Naive thymus-derived CD4-positive, alpha-beta T cell (primary cell): ENCODE results near the gene PFN3. TPM values are rescaled to one million over a fixed set of nuclear protein-coding genes. Genes with fewer than 3 reads are reported as not detected.

ENCODE experiments used
- ATAC-seq: fragments of 150-1000 bp; cut with Tn5 transposase; 2 replicates; pipeline ENCODE4 v1.10.0; 2021; ENCODE audit warnings: mild to moderate bottlenecking, moderate library complexity
- CTCF ChIA-PET: fragments of 350-600 bp; sonication (Branson Sonifier 250); formaldehyde crosslinking; loops from one replicate; lab custom pipeline; 2021; ENCODE audit warnings: antibody characterized with exemption; lab: Charles Lee
- POLR2A ChIA-PET: fragments of 350-600 bp; sonication (Branson Sonifier 250); formaldehyde crosslinking; loops from one replicate; lab custom pipeline; 2021; ENCODE audit warnings: antibody characterized with exemption, inconsistent platforms; lab: Charles Lee
- DNase-seq, 9 donors: peaks; one replicate each; pipeline versions ENCODE4 v3.0.0 to v3.0.0-alpha.2; 2020 to 2022; ENCODE audit warnings: mixed read lengths in 1 of 9
- H3K27ac ChIP-seq: one replicate; pipeline ENCODE4 v1.7.0; 2013; ENCODE audit warnings: mild to moderate bottlenecking, low read depth, low read length, moderate library complexity
- H3K27me3 ChIP-seq, 2 donors: one replicate each; pipeline ENCODE4 v1.7.0; 2013; ENCODE audit warnings: low read length in 2 of 2, mild to moderate bottlenecking in 2 of 2, moderate library complexity in 2 of 2; ENCODE audit not compliant: control insufficient read depth in 2 of 2, insufficient read depth in 2 of 2
- H3K36me3 ChIP-seq, 3 experiments: 1 replicate in 2 of 3; 2 replicates in 1 of 3; pipeline ENCODE4 v1.7.0; 2013; ENCODE audit warnings: low read length in 3 of 3, mild to moderate bottlenecking in 3 of 3, moderate library complexity in 1 of 3; ENCODE audit not compliant: insufficient read depth in 3 of 3, control insufficient read depth in 2 of 3
- H3K4me1 ChIP-seq, 2 donors: one replicate each; pipeline ENCODE4 v1.7.0; 2013; ENCODE audit warnings: low read length in 2 of 2, mild to moderate bottlenecking in 2 of 2, moderate library complexity in 1 of 2; ENCODE audit not compliant: control insufficient read depth in 2 of 2, insufficient read depth in 2 of 2
- H3K4me3 ChIP-seq: 2 replicates; pipeline ENCODE4 v1.7.0; 2013; ENCODE audit warnings: mild to moderate bottlenecking, low read length
- H3K9me3 ChIP-seq, 3 experiments: 1 replicate in 2 of 3; 2 replicates in 1 of 3; pipeline ENCODE4 v1.7.0; 2013; ENCODE audit warnings: low read length in 3 of 3; ENCODE audit not compliant: control insufficient read depth in 2 of 3
- H3K27ac Mint-ChIP-seq, 9 donors: one replicate each; pipeline ENCODE4 v1.8.0; 2020 to 2022; ENCODE audit warnings: mixed read lengths in 9 of 9, mild to moderate bottlenecking in 8 of 9, moderate library complexity in 5 of 9, inconsistent platforms in 2 of 9
- H3K27me3 Mint-ChIP-seq, 5 donors: one replicate each; pipeline ENCODE4 v1.8.0; 2021 to 2022; ENCODE audit warnings: mixed read lengths in 5 of 5, mild to moderate bottlenecking in 1 of 5
- H3K36me3 Mint-ChIP-seq, 5 donors: one replicate each; pipeline ENCODE4 v1.8.0; 2020 to 2022; ENCODE audit warnings: mixed read lengths in 5 of 5, mild to moderate bottlenecking in 3 of 5, inconsistent platforms in 1 of 5
- H3K4me1 Mint-ChIP-seq, 7 donors: one replicate each; pipeline ENCODE4 v1.8.0; 2020 to 2022; ENCODE audit warnings: mixed read lengths in 7 of 7, mild to moderate bottlenecking in 3 of 7, inconsistent platforms in 1 of 7
- H3K4me3 Mint-ChIP-seq, 10 donors: one replicate each; pipeline ENCODE4 v1.8.0; 2020 to 2022; ENCODE audit warnings: mild to moderate bottlenecking in 10 of 10, mixed read lengths in 10 of 10, moderate library complexity in 6 of 10, inconsistent platforms in 2 of 10
- H3K9me3 Mint-ChIP-seq, 11 donors: one replicate each; pipeline ENCODE4 v1.8.0; 2020 to 2022; ENCODE audit warnings: mixed read lengths in 11 of 11, mild to moderate bottlenecking in 4 of 11, inconsistent platforms in 1 of 11, moderate library complexity in 1 of 11
- intact Hi-C, 2 donors: fragments of 100-400 bp; cut with micrococcal nuclease; formaldehyde crosslinking; loops; one replicate each; pipeline ENCODE4 v1.15.1; 2023
- polyA plus RNA-seq, 2 donors: library from polyadenylated mRNA; unstranded; fragments of 300-500 nt; fragmentation: Illumina TruSeq; gene quantifications; one replicate each; pipeline ENCODE4 v1.2.3, GENCODE V29; 2021
- total RNA-seq, 6 experiments: library from RNA in 5 of 6; stranded (reverse) in 5 of 6; gene quantifications; 1 replicate in 5 of 6; 2 replicates in 1 of 6; pipeline ENCODE4 v1.2.3 and lab custom pipeline; 2021 to 2026

PFN3 gene
- total and polyA plus RNA-seq, 7 experiments from 2014 or later, result not detected

- ChIA-PET POLR2A (interaction anchor here (0.7 to 23.7 kb wide), 8 partner anchors 13 to 101 kb away, joined by 3 to 804 read pairs (median 13); partner anchors contain the start of genes F12, PDLIM7 and PRR7), CTCF (interaction anchor here (0.6 to 10.3 kb wide), 7 partner anchors 11 to 56 kb away, joined by 3 to 116 read pairs (median 4); partner anchors contain the start of gene PFN3)
- Mint-ChIP-seq H3K4me1 (peaks cover 39 to 74% (median 61%) of the 10 kb centered on the region in 7 donors), H3K27ac (peak overlapping the region; percentile 92 to 97 (median 94)), H3K9me3 (peaks cover 0 to 2% (median 0%) of the 10 kb centered on the region in 11 donors), H3K27me3 (peaks cover 0 to 3% (median 0%) of the 10 kb centered on the region in 5 donors), H3K36me3 (peaks cover 0 to 35% (median 11%) of the 10 kb centered on the region in 5 donors), H3K4me3 (peak overlapping the region; percentile 87 to 96 (median 94))
- Histone ChIP-seq H3K27me3 (no peaks in the 10 kb centered on the region), H3K4me1 (peaks cover 54 to 64% of the 10 kb centered on the region in 2 donors), H3K27ac (peak overlapping the region; percentile 92), H3K4me3 (peak overlapping the region; percentile 95), H3K9me3 (no peaks in the 10 kb centered on the region), H3K36me3 (peaks cover 12 to 29% (median 19%) of the 10 kb centered on the region in 3 experiments)
- DNase-seq (no peak), ATAC-seq (no peak)
- intact Hi-C loops, result loop anchor here (1.0 to 5.0 kb wide), 4 partner anchors 17 to 891 kb away; partner anchors contain the start of gene RNF44 (in 1 of the 2)
These were observed 28.2 kb upstream of the PFN3 start for GRCh38 chr5:177428574-177429217.

DNA sequence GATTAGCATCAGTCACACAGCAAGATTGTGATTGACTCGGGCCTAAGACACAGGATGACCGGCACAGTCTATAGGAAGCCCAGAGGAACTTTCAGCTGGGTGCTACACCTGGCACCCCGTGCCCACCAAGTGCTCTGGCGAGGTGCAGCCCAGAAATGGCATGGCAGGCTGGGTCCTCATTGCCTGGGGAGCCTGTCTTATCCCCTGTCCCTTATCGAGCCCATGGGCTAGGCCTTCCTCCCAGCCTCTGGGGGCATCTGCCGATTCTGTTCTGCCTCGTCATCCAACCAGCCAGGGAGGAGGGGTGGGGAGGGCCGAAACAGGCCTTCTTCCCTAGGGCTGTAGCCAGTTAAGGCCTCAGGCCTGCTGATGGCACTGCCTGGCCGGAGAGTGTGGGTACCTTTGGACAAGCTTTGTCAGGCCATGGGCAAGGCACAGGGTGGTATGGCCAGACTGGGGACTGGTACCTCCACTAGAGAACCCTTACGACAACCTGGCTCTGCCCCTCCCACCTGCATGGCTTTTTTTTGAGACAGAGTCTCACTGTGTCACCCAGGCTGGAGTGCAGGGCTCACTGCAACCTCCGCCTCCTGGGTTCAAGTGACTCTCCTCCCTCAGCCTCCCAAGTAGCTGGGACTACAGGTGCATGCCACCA lies 27.6 kb upstream of the PFN3 start:
- DNase-seq (peak in 2 of 9 donors; percentile 23 to 25), ATAC-seq (no peak)
- H3K4me3 ChIP-seq, result peak overlapping the region; percentile 95
- intact Hi-C loops, result loop anchor here (2.0 to 5.0 kb wide), 5 partner anchors 15 to 891 kb away; partner anchors contain the start of genes RNF44 (in 2 of the 2) and DDX41 (in 1 of the 2)
- Mint-ChIP-seq H3K4me3 (peak overlapping the region; percentile 87 to 96 (median 94)), H3K36me3 (peaks cover 0 to 33% (median 8%) of the 10 kb centered on the region in 5 donors), H3K9me3 (peaks cover 0 to 2% (median 0%) of the 10 kb centered on the region in 11 donors), H3K27ac (peak overlapping the region; percentile 92 to 97 (median 94)), H3K4me1 (peaks cover 36 to 71% (median 54%) of the 10 kb centered on the region in 7 donors), H3K27me3 (peaks cover 0 to 3% (median 0%) of the 10 kb centered on the region in 5 donors)
- peaks cover 48 to 57% of the 10 kb centered on the region in 2 donors for H3K4me1 ChIP-seq
- H3K36me3 ChIP-seq, result peaks cover 10 to 23% (median 12%) of the 10 kb centered on the region in 3 experiments
- peak overlapping the region; percentile 92 for H3K27ac ChIP-seq
- no peaks in the 10 kb centered on the region for H3K27me3 ChIP-seq
- ChIA-PET POLR2A (interaction anchor here (0.9 to 23.7 kb wide), 7 partner anchors 12 to 70 kb away, joined by 3 to 804 read pairs (median 21); partner anchors contain the start of genes F12, PDLIM7 and PRR7), CTCF (interaction anchor here (0.8 to 10.3 kb wide), 5 partner anchors 17 to 27 kb away, joined by 3 to 116 read pairs (median 11); partner anchors contain the start of gene PFN3)
- H3K9me3 ChIP-seq, result no peaks in the 10 kb centered on the region

DNA sequence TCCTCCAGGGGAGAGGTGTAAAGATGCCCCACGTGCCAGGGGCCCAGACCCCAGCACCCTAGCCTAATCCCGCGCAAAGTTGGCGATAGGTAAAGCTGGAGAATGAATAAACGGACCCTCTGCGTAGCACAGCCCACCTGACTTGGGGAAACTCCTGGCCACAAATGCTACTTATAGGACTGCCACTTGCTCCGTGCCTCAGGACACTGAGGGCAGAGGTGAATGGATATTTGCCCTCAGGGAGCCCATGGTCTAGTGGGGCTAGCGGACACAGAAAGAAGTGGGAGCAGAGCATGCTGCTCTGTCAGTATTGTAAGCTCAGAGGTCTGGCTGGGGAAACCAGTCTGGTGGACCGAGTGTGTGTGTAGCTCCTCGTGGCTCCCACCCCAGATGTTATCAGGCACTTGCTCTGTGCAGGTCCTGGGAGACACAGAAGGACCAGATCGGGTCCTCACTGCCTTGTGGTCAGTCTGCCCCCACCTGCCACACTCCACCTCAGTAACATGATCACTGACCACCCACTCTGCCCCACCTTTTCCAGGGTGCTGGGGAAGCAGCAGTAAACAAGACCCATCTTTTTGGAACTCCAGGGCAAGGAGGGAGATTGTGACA lies 26.9 kb upstream of the PFN3 start:
- H3K27ac Mint-ChIP-seq, result peak overlapping the region; percentile 92 to 97 (median 94)
- Histone ChIP-seq H3K36me3 (peaks cover 3 to 15% (median 5%) of the 10 kb centered on the region in 3 experiments), H3K4me1 (peaks cover 40 to 50% of the 10 kb centered on the region in 2 donors), H3K9me3 (no peaks in the 10 kb centered on the region), H3K4me3 (peak overlapping the region; percentile 95), H3K27ac (peak overlapping the region; percentile 92), H3K27me3 (no peaks in the 10 kb centered on the region)
- no peak for ATAC-seq
- intact Hi-C loops, result loop anchor here (2.0 to 5.0 kb wide), 5 partner anchors 15 to 891 kb away; partner anchors contain the start of genes RNF44 (in 2 of the 2) and DDX41 (in 1 of the 2)
- peaks cover 0 to 2% (median 0%) of the 10 kb centered on the region in 11 donors for H3K9me3 Mint-ChIP-seq
- POLR2A ChIA-PET, result interaction anchor here (0.9 to 23.7 kb wide), 12 partner anchors 12 to 294 kb away, joined by 3 to 804 read pairs (median 8); partner anchors contain the start of genes F12, PDLIM7, PRR7 and RGS14
- DNase-seq, result peak in 1 of 9 donors; percentile 26
- peaks cover 0 to 31% (median 8%) of the 10 kb centered on the region in 5 donors for H3K36me3 Mint-ChIP-seq
- CTCF ChIA-PET, result interaction anchor here (0.8 to 10.3 kb wide), 4 partner anchors 19 to 28 kb away, joined by 3 to 116 read pairs (median 47); partner anchors contain the start of gene PFN3
- peaks cover 39 to 67% (median 51%) of the 10 kb centered on the region in 7 donors for H3K4me1 Mint-ChIP-seq
- H3K4me3 Mint-ChIP-seq, result peak overlapping the region; percentile 87 to 96 (median 94)
- peaks cover 0 to 3% (median 0%) of the 10 kb centered on the region in 5 donors for H3K27me3 Mint-ChIP-seq

DNA sequence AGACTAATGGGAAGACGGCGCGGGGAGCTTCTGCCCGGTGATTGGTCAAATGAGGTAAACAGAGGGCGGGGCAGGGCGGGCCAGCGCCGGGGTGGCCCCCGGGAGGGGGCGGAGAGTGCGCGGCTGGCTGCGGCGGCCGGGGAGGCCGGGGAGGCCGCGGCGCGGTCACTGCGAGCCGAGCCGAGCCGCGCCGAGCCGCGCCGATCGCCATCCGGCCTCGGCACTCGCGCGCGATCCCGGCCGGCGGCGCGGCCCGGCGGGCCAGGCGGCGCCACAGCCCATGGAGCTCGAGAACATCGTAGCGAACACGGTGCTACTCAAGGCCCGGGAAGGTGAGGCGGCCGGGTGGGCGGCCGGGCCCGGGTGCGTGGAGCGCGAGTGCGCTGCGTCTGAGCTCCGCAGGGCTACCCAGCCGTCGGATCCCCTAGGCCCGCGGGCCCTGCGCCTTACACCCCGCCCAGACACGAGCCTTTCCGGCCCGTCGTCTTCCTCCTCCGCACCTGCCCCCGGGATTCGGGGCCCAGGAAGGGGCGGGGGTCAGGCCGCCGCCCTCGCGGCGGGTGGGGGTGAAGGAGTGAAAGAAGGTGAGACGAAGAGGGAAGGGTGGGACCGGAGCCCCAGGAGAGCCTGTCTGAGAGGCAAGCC lies 26.2 kb upstream of the PFN3 start, which contains the start of gene GRK6:
Gene GRK6, plus strand, starts transcription at position 111 of the 645 bp plus-strand sequence. Its CDS starts 170 bp downstream, at position 281.
- Mint-ChIP-seq H3K36me3 (peaks cover 0 to 27% (median 8%) of the 10 kb centered on the region in 5 donors), H3K9me3 (peaks cover 0 to 2% (median 0%) of the 10 kb centered on the region in 11 donors), H3K27ac (peak within 1 kb of the TSS; percentile 92 to 98 (median 96)), H3K4me3 (peak within 1 kb of the TSS; percentile 87 to 96 (median 94)), H3K27me3 (peaks cover 0 to 3% (median 0%) of the 10 kb centered on the region in 5 donors), H3K4me1 (peaks cover 38 to 61% (median 44%) of the 10 kb centered on the region in 7 donors)
- Histone ChIP-seq H3K4me1 (peaks cover 34 to 43% of the 10 kb centered on the region in 2 donors), H3K27ac (peak within 1 kb of the TSS; percentile 92), H3K27me3 (no peaks in the 10 kb centered on the region), H3K36me3 (peaks cover 0 to 11% (median 0%) of the 10 kb centered on the region in 3 experiments), H3K9me3 (no peaks in the 10 kb centered on the region), H3K4me3 (peak within 1 kb of the TSS; percentile 95)
- intact Hi-C loops, result loop anchor here (1.0 to 5.0 kb wide), 17 partner anchors 14 to 890 kb away; partner anchors contain the start of genes FAM193B (in 2 of the 2), PDLIM7 (in 2 of the 2), RNF44 (in 2 of the 2) and DDX41 (in 1 of the 2)
- DNase-seq (peak; percentile 51 to 79 (median 72)), ATAC-seq (peak; percentile 2)
- ChIA-PET POLR2A (interaction anchor here (0.8 to 23.7 kb wide), 15 partner anchors 7 to 891 kb away, joined by 3 to 804 read pairs (median 7); partner anchors contain the start of genes F12, PDLIM7, PRR7 and RGS14), CTCF (interaction anchor here (1.0 to 10.3 kb wide), 3 partner anchors 21 to 28 kb away, joined by 3 to 116 read pairs (median 91); partner anchors contain the start of gene PFN3)
